GM18951 (cell line): Measurements from ENCODE around the gene DOCK1.

Experiments
- POLR2A ChIP-seq: IDR thresholded peaks from 4 replicates; pipeline ENCODE4 v1.6.1; 2011; ENCODE audit warnings: mild to moderate bottlenecking; ENCODE audit not compliant: insufficient read length, insufficient read depth; ENCODE audit errors: extremely low read depth
- in situ Hi-C: fragments of 300-500 bp; cut with MboI; formaldehyde crosslinking; loops from one replicate; pipeline ENCODE4 v1.12.0; 2022; ENCODE audit warnings: low sequenced_read_pairs, mixed read lengths, inconsistent platforms; ENCODE audit not compliant: unreplicated experiment

The DOCK1 gene

DNA sequence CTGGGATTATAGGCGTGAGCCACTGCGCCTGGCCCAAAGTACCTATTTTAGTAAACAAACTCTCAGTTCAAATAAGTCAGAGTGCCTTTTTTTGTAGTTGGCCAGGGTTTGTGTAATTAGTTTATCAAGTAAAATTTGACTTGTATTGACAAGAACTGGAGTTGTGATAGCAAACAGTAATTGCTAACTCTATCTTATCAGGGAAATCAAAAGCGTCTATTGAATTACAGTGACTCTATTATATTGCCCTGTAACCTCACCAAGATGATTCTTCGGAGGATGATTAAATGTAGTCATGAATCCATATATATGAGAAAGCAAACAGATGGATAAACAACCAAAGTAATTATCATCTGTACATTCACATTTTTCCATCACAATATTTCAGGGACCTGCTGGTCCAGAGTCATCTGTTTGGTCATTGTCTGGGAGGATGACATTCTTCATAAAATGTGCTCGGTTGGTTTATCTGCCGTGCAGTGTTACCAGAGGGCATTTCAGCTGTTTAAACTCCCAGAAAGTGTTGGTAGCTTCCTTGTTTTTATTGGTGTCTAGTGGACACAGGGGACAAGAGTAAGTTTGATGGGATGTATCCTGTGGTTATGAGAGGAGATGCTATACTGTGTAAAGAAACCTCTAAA lies 35.6 kb downstream of the DOCK1 start:
- no peak for TF ChIP-seq POLR2A
- in situ Hi-C loops: no loop called here

DNA sequence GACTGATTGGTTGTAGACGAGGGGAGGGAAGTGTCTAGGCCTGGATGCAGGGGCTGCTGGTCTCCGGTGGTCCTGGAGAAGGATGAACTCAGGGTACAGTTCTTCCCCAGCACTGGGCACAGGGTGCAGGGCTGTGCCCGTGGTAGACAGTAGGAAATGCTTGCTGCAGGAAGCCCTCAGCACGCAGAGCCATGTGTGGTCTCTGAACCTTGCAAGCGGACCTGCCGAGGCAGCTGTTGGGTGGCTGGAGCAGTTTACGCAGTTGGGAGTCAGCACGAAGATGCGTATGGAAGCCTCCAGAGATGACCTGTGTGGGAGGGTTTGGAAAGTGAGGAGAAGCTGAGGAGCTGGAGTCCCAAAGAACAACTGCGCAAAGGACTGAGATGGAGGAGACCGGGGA lies 39.0 kb downstream of the DOCK1 start:
- in situ Hi-C loops: no loop called here
- no peak for TF ChIP-seq POLR2A

DNA sequence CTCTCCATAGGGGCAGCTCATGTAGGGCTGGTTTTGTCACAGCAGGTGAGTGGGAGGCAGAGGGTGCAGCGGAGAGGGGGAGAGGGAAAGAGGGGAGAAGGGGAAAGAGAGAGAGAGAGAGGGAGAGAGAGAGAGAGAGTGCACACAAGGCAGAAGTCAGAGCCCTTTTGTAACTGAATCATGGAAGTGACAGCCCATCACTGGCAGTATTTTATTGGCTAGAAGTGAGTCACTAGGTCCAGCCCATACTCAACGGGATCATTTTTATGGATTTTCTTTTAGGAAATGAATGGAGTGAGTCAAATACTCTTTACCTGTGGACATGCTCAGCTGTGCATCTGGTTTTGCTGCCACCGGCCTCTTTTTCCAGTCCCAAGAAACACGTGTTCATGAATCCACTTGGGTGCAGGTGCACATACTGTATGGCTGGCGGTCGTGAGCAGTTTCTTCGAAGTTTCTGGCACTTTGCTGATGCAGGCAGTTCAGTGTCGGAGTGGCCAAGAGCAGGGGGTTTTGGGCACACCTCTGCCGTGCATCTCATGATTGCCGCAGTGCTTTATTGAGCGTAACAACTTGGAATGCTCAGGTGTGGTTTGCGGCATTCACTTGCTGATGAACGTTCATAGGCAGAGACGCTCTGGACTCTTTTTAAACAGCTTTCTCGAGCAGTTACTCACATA lies 40.3 kb downstream of the DOCK1 start:
- in situ Hi-C loops: no loop called here
- TF ChIP-seq POLR2A: no peak

DNA sequence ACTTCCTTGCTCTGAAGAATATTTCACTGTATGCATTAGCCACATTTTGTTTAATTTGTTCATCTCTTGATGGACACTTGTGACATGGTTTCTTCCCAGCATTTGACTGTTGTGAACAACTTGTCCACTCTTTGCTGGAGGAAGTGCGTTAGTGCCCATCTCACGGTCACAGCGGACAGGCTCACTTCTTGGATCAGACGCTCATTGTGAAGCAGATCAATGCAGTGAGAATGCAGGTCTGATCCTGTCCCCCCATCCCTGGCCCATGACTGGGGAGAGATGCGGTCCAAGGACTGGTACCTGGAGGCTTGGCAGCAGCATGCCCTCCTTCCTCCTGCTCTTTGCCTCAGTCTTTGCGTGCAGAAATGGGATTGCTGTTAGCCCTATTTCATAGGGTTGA lies 41.5 kb downstream of the DOCK1 start:
- in situ Hi-C loops: no loop called here

DNA sequence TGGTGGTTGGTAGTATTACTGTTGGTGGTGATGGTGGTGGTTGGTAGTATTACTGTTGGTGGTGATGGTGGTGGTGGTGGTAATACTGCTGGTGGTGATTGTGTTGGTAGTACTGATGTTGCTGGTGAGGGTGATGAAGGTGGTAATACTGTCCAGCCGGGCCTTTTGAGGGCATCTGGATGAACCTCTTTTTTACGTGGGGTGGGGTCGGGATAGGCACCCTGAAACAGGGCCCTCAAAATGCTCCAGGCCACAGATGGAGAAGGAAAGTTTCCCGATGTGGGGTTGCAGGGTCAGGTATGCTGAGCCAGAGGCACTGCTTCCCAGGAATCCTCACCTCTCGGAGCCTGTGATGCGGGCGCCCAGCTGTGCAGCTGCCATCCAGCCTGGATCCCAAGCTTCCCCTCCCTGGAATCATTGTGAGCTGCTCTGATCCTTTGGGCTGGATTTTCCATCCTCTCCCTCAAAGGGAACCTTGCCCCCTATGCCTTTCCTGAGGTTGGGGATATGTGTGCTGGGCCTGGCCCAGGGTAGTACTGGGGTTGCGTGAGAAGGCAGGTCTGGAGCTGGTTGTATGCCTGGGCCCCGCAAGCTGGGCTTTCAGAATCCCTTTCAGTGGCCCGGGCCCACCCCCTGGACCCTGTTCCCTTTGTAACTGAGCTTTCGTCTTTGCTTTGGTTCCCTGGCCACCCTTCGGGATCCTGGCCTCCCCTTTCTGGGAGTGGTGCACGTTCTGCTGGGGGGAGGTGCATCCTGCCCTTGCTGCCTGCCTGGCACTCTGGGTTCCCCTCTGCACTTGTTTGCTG lies 43.3 kb downstream of the DOCK1 start:
- in situ Hi-C loops: no loop called here

More for the DNA sequence above, 41.5 kb downstream of the DOCK1 start:
- TF ChIP-seq POLR2A: no peak

DNA sequence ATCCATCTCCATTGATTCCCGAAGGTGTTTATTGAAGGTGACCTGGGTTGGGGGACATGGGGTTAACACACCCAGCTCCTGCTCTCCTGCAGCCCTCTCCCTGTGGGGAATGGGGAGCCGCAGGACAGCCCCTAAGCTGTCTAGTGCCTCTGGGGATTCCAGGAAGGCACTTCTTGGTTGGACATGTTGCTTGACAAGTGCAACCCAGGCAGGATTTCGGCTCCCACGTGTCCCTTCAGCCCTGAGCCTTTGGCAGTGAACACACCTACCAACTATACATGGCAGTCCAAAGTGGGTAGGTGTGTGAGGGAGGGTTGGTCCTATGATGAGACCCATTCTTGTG lies 43.9 kb downstream of the DOCK1 start:
- TF ChIP-seq POLR2A: no peak
- in situ Hi-C loops: no loop called here

More for the DNA sequence above, 43.3 kb downstream of the DOCK1 start:
- no peak for TF ChIP-seq POLR2A

DNA sequence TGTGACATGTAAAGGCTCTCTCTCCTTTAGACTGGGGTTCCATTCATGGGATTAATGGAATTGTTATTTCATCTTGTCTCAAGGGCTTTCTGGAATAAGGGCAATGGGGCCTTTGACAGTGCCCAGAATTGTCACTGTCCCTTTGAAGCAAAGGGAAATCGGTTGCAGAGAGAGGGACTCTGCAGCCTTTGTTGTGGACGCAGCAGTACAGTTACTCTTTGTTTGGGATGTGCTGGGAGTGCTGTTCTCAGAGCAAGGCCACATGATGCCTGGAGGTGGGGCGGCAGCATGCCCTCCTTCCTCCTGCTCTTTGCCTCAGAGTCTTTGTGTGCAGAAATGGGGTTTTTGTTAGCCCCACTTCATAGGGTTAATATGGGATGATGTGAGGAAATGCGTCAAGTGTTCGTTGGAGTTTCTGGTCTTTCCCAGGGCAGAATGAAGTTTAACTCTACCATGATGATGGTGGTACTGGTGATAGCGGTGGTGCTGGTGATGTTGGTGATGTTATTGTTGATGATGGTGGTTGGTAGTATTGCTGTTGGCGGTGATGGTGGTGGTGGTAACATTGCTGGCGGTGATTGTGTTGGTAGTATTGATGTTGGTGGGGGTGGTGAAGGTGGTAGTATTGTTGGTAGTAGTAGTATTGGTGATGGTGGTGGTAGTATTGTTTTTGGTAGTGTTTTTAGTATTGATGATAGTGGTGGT lies 45.3 kb downstream of the DOCK1 start:
- in situ Hi-C loops: no loop called here
- no peak for TF ChIP-seq POLR2A

DNA sequence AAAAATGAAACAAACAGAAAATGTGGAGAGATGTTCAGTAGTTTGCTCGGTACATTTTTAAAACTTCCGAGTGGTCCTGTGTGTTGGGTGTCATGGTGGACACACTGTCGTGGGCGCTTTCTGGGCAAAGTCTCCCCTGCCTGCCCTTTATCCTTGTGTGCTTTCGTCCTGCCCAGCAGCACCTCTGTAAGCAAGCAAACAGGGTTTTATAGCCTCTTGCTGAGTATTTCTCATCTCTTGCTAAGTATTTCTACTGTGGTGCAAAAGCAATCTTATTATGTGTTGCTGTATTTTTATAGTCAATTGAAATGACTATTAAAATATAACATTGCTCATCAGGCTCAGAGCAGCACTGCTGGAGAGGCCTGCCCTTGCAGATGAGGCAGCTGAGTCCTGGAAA lies 48.7 kb downstream of the DOCK1 start:
- in situ Hi-C loops: no loop called here
- no peak for TF ChIP-seq POLR2A

DNA sequence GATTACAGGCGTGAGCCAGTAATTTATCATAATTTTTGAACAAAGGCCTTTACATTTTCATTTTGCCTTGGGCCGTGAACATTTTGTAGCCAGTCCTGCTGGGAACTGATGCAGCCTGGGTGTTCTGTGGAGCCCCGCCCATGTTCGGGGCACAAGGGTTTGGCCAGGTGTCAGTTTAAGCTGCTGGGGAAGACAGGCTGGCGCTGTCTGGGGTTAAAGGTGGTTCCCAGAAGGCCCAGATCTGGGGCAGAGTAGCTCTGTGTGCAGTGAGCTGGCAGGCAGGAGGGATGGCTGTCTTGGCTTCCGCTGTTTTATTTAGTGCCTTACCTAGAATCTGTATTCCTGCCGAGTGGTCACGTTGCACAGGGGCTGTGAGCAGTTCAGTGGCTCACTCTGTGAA lies 50.2 kb downstream of the DOCK1 start:
- TF ChIP-seq POLR2A: no peak
- in situ Hi-C loops: no loop called here

DNA sequence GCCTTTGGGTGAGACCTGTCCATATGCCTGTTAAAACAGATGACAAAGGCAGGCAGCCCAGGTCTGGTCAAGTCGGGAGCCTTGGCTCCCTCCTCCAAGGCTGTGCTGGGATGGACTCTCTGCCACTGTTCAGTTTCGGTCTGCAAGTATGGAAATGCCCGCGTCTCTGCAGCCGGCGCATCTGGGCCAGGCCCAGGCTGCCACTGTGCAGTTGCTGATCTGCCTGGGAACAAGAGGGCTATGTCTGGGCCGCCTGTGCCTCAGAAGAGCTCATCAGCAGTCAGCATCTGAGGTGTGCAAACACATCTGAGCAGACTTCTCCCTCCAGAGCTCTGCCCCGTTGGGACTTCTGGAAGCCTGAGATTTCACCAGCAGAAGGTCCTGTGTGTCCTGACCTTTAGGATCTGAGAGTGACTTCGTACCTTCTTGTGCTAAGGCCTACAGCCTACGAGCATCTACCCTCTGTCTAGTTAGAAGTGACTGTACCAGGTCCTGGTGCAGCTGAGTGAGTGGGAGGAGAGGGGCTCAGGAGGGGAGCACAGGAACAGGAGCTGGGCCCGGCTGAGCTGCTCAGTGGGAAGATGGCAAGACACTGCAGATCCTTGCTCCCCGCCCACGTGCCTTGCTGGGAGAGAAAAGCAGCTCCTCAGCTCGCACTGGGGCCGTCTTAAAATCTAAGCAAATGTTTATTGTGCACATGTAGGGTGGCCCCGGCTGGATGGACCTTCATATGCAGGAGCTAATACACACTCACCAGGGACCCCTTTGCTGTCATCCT lies 50.9 kb downstream of the DOCK1 start:
- in situ Hi-C loops: no loop called here
- TF ChIP-seq POLR2A: no peak

DNA sequence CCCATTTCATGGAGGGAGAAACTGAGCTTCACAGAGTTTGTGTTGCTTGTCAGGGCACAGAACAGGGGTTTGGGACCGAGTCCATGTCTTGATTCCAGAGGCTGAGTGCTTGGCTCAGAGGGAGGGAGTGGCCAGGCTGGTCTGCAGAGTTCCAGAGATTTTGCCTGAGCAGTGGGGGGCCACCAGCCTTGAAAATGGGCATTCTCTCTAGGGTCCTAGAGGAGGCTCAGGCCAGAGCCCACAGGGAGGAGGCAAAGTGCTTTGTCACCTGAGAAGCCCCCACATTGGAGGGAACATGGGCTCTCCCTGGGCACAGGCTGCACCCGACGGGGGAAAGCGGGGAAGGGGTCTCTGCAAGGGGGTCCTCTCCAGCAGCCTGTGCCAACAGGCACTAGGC lies 51.5 kb downstream of the DOCK1 start:
- TF ChIP-seq POLR2A: no peak
- in situ Hi-C loops: no loop called here

DNA sequence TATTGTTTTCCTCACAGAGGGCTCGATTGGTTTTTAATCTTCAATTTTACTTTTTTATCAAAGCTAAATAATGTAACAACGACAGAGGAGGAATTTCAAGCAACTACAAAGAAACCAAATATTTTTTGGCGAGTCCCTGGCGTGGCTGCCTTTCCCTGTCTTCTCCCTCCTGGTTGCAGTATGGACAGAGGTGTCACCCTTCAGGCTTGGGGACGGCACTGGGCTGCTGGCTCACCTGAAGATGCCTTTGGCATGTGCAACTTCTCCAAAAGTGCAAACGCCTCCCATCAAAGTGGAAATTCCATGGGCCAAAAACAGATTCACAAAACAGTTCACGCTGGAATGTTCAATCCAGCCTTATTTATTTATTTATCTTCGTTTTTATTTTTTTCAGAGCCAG lies 51.9 kb downstream of the DOCK1 start:
- in situ Hi-C loops: no loop called here
- no peak for TF ChIP-seq POLR2A

DNA sequence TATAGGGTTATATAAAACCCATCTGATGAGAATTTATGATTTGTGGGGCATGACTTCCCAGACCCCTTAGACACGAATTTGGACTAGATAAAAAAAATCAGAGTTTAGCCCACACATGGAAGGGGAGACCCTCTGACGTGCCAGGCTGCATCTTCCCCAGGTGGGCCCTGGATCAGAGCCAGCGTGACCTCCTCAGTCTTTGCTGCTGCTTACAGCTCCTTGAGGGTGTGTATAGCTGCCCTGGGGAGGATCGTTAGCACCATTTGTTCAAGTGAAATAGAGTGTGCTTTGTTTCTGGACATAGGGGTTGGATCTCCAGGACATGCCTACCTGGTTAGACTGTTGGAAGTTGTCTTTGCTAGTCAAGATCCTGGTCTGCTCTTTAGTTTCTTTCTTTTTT lies 54.2 kb downstream of the DOCK1 start:
- in situ Hi-C loops: no loop called here
- no peak for TF ChIP-seq POLR2A
